Retina (tissue), 1 donor: ENCODE results near the gene PRCP.
A peak's percentile ranks its signal among the peaks of the same experiment; 100 is the strongest.
"Not testable (repeated sequence)": the region's sequence is repeated elsewhere in the genome, so short reads cannot be mapped to it uniquely, and the experiment has no call there.

Source experiments
- DNase-seq: peaks from one replicate; pipeline ENCODE4 v3.0.0-alpha.2; 2016

Gene PRCP

DNA sequence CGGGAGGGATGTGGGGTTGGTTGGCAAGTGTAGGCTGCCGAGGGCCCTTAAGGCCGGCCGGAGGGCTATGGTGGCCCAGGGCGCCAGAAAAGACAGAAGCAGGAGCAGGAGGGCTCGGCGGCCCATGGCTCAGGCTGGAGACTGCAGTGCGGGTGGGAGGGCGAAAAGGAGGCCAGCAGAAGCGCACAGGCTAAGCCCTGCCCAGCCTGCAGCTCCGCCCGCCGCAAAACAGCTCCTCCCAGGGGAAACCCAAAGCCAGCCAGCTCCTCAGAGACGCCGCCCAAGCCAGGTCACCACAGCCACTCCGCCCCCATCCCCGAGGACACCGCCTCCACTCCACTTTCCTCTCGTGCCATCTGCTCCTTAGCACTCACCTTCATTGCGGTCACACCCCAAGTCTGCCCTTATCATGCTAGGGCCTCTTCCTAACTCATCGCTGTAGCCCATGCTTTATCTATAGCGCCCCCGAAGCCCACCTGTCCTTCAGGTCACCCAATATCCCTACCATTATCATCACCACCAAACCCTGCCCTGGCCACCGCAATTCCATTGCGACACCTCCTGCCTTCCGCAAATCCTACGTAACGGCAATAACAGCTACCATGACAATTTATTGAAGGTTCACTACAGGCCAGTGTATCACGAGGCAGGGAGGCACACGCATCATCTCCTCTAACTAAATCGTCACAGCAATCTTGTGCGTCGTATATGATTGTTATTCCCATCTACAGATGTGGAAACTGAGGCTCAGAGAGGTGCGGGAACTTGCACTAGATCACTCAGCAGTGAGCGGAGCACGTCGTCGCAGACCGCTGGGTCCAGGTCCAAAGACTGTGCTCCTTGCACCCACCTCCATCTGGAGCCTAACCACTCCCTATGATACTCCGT is at the start of gene PRCP:
TSS of gene PRCP (minus strand) at position 154 of the 888 bp plus-strand sequence. CDS start at position 126, 28 bp downstream.
- peak; percentile 90 for DNase-seq

DNA sequence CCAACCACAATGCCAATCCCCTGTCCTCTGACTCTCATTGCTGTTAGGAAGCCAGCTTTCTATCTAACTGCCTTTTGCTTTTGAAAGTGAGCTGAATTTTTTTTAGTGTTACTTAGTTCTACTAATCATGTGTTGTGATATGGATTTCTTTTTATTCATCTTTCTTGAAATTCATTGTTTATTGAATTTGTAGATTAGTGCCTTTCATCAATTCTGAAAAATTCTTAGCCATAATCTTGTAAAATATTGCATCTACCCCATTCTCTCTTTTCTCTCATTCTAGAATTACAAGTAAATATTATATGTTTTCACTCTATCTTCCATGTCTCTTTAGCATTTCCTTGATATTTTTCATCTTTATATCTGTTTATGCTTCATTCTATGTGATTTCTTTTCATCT is 49.1 kb upstream of the PRCP start:
- DNase-seq, result no peak

GRCh38 chr11:82945682-82946081 is 45.5 kb upstream of the PRCP start:
- DNase-seq, result no peak

GRCh38 chr11:82945041-82945440 is 44.8 kb upstream of the PRCP start:
- DNase-seq, result not testable (repeated sequence)

GRCh38 chr11:82944198-82944597 is 44.0 kb upstream of the PRCP start:
- DNase-seq, result no peak

GRCh38 chr11:82943430-82943829 is 43.2 kb upstream of the PRCP start:
- not testable (repeated sequence) for DNase-seq

DNA sequence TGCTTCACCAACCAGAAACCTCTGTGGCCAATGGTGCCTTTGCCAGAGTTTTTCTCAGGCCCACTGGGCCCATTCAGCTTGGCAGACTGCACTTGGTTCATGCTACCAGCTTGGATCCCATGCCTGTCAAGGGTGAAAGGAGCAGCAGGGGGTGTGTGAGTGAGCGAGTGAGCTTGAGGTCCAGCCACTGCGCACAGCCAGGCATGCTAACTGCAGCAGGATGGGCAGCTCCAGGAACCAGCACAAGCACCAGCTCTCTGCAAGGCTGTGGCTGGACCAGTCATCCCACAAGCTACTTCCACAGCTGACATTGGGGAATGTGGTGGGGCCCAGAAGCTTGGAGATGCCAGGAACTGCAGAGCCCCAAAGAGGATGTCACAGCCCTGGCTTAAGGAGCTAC is 42.1 kb upstream of the PRCP start:
- DNase-seq, result no peak

GRCh38 chr11:82939456-82939855 is 39.2 kb upstream of the PRCP start:
- no peak for DNase-seq

DNA sequence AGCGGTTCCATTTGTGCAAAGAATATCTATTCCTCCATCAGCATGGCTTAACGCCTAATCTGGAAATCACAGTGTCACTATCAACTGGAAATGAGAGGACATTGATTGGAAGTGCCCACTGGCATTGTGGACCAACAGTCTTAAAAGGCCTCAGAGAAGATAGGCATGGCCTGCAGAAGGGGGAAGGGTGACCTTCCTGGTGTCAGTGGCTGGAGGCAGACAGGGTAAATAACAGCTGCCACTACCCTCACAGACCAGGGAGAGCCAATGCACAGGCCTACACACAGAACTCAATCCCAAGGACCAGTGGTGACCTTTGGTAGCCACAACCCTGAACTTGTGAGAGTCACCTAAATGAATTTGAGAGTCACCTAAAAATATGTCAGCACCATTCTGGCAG is 37.3 kb upstream of the PRCP start:
- DNase-seq, result no peak

DNA sequence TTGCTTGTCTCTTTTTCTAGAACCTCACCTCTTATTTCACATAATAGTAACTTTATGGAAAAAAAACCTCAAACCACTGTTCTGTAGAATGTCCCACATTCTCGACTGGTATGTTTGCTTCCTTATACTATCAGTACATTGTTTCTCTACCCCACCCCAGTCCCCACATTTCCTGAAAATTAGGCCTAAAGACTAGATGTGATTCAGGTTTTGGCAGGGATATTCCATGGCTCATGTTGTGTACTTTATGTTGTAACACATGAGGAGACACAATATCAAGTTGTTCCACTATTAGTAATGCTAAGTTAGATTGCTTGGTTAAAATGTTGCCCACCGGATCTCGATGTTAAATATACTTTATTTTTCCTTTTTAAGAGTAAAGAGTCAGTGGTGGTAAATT is 36.0 kb upstream of the PRCP start:
- DNase-seq, result no peak

- no peak for DNase-seq
These were observed 32.3 kb upstream of the PRCP start for GRCh38 chr11:82932564-82932963.

GRCh38 chr11:82930734-82931133 is 30.5 kb upstream of the PRCP start:
- no peak for DNase-seq

DNA sequence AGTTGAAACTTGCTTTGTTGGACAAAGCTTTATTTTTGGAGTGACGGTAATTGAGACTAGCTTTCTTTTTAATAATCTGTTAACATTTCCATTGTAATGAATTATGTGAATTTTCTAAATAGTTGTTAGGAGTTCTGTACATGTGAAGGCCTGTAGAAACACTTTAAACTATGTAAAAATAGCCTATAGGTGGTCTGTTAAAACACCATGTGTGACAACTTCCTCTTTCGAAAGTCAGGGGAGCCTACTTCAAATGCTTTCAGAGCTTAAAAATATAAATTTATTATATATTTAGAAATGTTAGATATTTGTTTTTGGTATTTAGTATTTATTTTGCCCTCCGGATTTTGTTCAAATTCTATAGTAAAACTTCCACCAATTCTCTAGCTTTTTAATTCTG is 30.0 kb upstream of the PRCP start:
- DNase-seq, result no peak

- DNase-seq, result no peak
These were observed 28.9 kb upstream of the PRCP start for GRCh38 chr11:82929121-82929520.

GRCh38 chr11:82927264-82927880 is 27.1 kb upstream of the PRCP start:
- peak; percentile 6 for DNase-seq

DNA sequence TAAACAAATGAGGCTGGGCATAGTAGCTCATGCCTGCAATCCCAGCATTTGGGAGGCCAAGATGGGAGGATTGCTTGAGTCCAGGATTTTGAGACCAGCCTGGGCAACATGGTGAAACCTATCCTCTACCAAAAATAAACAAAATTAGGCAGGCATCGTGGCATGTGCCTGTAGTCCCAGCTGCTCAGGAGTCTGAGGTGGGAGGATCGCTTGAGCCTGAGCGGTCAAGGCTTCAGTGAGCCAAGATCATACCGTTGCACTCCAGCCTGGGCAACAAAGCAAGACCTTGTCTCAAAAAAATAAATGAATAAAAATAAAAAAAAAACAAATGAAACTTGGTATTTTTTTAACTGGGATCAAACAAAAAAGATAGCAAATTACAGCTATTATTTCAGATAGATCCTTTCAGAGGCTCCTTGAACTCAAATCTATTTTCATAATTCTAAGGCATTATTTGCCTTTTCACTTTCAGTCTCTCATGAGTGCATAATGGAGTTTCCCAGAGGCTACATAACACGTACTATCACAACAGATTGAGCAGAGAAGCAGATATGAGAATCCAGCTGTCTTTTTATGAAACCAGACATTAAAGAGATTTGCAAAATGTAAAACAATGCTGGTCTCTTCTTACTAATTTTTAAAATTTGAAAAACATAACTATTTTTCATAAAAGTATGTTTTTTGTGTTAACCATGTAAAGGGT is 24.4 kb upstream of the PRCP start:
- DNase-seq, result no peak

GRCh38 chr11:82922396-82923173 is 22.4 kb upstream of the PRCP start:
- not testable (repeated sequence) for DNase-seq

GRCh38 chr11:82920227-82920626 is 20.0 kb upstream of the PRCP start:
- not testable (repeated sequence) for DNase-seq

DNA sequence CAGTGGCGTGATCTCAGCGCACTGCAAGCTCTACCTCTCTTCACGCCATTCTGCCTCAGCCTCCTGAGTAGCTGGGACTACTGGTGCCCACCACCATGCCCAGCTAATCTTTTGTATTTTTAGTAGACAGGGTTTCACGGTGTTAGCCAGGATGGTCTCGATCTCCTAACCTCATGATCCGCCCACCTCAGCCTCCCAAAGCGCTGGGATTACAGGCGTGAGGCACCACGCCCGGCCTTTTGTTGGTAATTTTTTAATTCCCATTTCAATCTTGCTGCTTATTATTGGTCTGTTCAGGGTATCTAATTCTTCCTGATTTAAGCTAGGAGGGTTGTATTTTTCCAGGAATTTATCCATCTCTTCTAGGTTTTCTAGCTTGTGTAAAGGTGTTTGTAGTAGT is 19.6 kb upstream of the PRCP start:
- not testable (repeated sequence) for DNase-seq

GRCh38 chr11:82909015-82909640 is 8.9 kb upstream of the PRCP start:
- no peak for DNase-seq

GRCh38 chr11:82908311-82908710 is 8.1 kb upstream of the PRCP start:
- no peak for DNase-seq

- DNase-seq, result no peak
These were observed 7.1 kb upstream of the PRCP start for GRCh38 chr11:82907371-82907770.
